ENCODE measurements around the gene GUCY1B1. TPM values are rescaled to one million over a fixed set of nuclear protein-coding genes. Genes with fewer than 3 reads are reported as not detected.

GUCY1B1 gene
- polyA plus RNA-seq, 1 of the 3 experiments (the other 2 are of a cell fraction): 0.38 TPM

- DNase-seq: no peak
- H3K9me2 ChIP-seq: no peaks in the 10 kb centered on the region
- TF ChIP-seq REST (IDR thresholded peaks at IDR 0.05; ENCODE audit: low read depth, low read length) (no peak), ELF1 (IDR thresholded peaks at IDR 0.05) (no peak), GABPA (IDR thresholded peaks at IDR 0.05; ENCODE audit: low read depth) (no peak), SIN3A (IDR thresholded peaks at IDR 0.05; ENCODE audit: borderline replicate concordance, low read depth, low read length) (no peak), TAF1 (IDR thresholded peaks at IDR 0.05; ENCODE audit: borderline replicate concordance, low read depth, low read length) (no peak), FOSL2 (IDR thresholded peaks at IDR 0.05; ENCODE audit: borderline replicate concordance, low read depth) (no peak), EP300 (IDR thresholded peaks at IDR 0.05; ENCODE audit: borderline replicate concordance in 1 of 2, low read depth in 1 of 2, low read length in 1 of 2) (no peak), RCOR1 (IDR thresholded peaks at IDR 0.05; ENCODE audit: low read length) (no peak), GATA2 (CRISPR knock-in tag; IDR thresholded peaks at IDR 0.05) (no peak), SMC3 (IDR thresholded peaks at IDR 0.05; ENCODE audit: low read depth, low read length) (no peak), CHD2 (IDR thresholded peaks at IDR 0.05; ENCODE audit: low read length, partially characterized antibody) (no peak)
- H3K4me2 ChIP-seq: no peak overlapping the region
- no peaks in the 10 kb centered on the region for H3F3A ChIP-seq (replicated peaks; ENCODE audit: insufficient read depth)
- CTCF ChIA-PET: interaction anchor here (0.9 kb wide), 1 partner anchor 12 kb away, joined by 5 read pairs; no protein-coding TSS in a partner anchor
- no peaks in the 10 kb centered on the region for H3K4me1 ChIP-seq (ENCODE audit: control insufficient read depth in 1 of 2, insufficient read depth in 2 of 2, low read depth in 1 of 2, low read length in 1 of 2)
- H2AFZ ChIP-seq (ENCODE audit: low read depth): no peak overlapping the region
- H3K79me2 ChIP-seq (ENCODE audit: insufficient read depth): no peaks in the 10 kb centered on the region
- H3K4me3 ChIP-seq (ENCODE audit: low read depth in 2 of 2, low read length in 1 of 2): no peak overlapping the region
- no peaks in the 10 kb centered on the region for H3K36me3 ChIP-seq (replicated peaks in 1 of 2; ENCODE audit: control insufficient read depth in 1 of 2, insufficient read depth in 2 of 2, low read length in 1 of 2)
- H3K9me3 ChIP-seq: no peaks in the 10 kb centered on the region
- no peak overlapping the region for H3K27ac ChIP-seq (ENCODE audit: low read depth in 2 of 2, low read length in 1 of 2)
- no peak overlapping the region for H3K9ac ChIP-seq
- no peaks in the 10 kb centered on the region for H3K27me3 ChIP-seq (ENCODE audit: insufficient read depth)
- WGBS (ENCODE audit: low lambda C conversion rate): 35% methylated on average over 3 of the region's 3 CpGs
- POLR2A ChIA-PET: no interaction called here
- H4K20me1 ChIP-seq (ENCODE audit: insufficient read depth): no peaks in the 10 kb centered on the region
Measured at GRCh38 chr4:155822572-155822971, 63.8 kb downstream of the GUCY1B1 start.

GRCh38 chr4:155828628-155829027, 69.8 kb downstream of the GUCY1B1 start:
- H3K4me3 ChIP-seq (ENCODE audit: low read depth in 2 of 2, low read length in 1 of 2): no peak overlapping the region
- no peaks in the 10 kb centered on the region for H3K27me3 ChIP-seq (ENCODE audit: insufficient read depth)
- H3K4me1 ChIP-seq (ENCODE audit: control insufficient read depth in 1 of 2, insufficient read depth in 2 of 2, low read depth in 1 of 2, low read length in 1 of 2): peaks cover 0 to 2% of the 10 kb centered on the region in 2 experiments; a peak in 2 of 4 replicates
- no peaks in the 10 kb centered on the region for H4K20me1 ChIP-seq (ENCODE audit: insufficient read depth)
- no peak for DNase-seq
- no peak overlapping the region for H2AFZ ChIP-seq (ENCODE audit: low read depth)
- no peaks in the 10 kb centered on the region for H3K79me2 ChIP-seq (ENCODE audit: insufficient read depth)
- no peak overlapping the region for H3K4me2 ChIP-seq
- H3K9ac ChIP-seq: no peak overlapping the region
- no peaks in the 10 kb centered on the region for H3K9me3 ChIP-seq
- no peak overlapping the region for H3K27ac ChIP-seq (ENCODE audit: low read depth in 2 of 2, low read length in 1 of 2)
- 46% methylated on average over 3 of the region's 3 CpGs for WGBS (ENCODE audit: low lambda C conversion rate)
- no peaks in the 10 kb centered on the region for H3K9me2 ChIP-seq
- no peaks in the 10 kb centered on the region for H3F3A ChIP-seq (replicated peaks; ENCODE audit: insufficient read depth)
- no peaks in the 10 kb centered on the region for H3K36me3 ChIP-seq (replicated peaks in 1 of 2; ENCODE audit: control insufficient read depth in 1 of 2, insufficient read depth in 2 of 2, low read length in 1 of 2)
- POLR2A ChIA-PET: no interaction called here
- CTCF ChIA-PET: interaction anchor here (1.4 kb wide), 1 partner anchor 20 kb away, joined by 3 read pairs; no protein-coding TSS in a partner anchor
- TF ChIP-seq FOSL2 (IDR thresholded peaks at IDR 0.05; ENCODE audit: borderline replicate concordance, low read depth): no peak
- TF ChIP-seq IRF3 (IDR thresholded peaks at IDR 0.05; ENCODE audit: low read depth, low read length): no peak
- no peak for TF ChIP-seq PBX3 (IDR thresholded peaks at IDR 0.05)
- TF ChIP-seq USF2 (IDR thresholded peaks at IDR 0.05; ENCODE audit: borderline replicate concordance, low read depth, low read length): no peak
- TF ChIP-seq ELF1 (IDR thresholded peaks at IDR 0.05): no peak
- no peak for TF ChIP-seq REST (IDR thresholded peaks at IDR 0.05; ENCODE audit: low read depth, low read length)
- no peak for TF ChIP-seq CHD2 (IDR thresholded peaks at IDR 0.05; ENCODE audit: low read length, partially characterized antibody)
- TF ChIP-seq MAX (IDR thresholded peaks at IDR 0.05; ENCODE audit: low read depth): no peak
- no peak for TF ChIP-seq MEF2A (IDR thresholded peaks at IDR 0.05; ENCODE audit: borderline replicate concordance, low read depth)

Measured in SK-N-SH (cell line).